ENCODE measurements around the gene ARMC2.

Gene ARMC2

GRCh38 chr6:108983151-108983550, 134.9 kb downstream of the ARMC2 start:
- H3K4me3 ChIP-seq (ENCODE audit: low read depth, low read length), result no peak overlapping the region
- DNase-seq (ENCODE audit: low read depth), result no peak
- TF ChIP-seq, protein P1, sequence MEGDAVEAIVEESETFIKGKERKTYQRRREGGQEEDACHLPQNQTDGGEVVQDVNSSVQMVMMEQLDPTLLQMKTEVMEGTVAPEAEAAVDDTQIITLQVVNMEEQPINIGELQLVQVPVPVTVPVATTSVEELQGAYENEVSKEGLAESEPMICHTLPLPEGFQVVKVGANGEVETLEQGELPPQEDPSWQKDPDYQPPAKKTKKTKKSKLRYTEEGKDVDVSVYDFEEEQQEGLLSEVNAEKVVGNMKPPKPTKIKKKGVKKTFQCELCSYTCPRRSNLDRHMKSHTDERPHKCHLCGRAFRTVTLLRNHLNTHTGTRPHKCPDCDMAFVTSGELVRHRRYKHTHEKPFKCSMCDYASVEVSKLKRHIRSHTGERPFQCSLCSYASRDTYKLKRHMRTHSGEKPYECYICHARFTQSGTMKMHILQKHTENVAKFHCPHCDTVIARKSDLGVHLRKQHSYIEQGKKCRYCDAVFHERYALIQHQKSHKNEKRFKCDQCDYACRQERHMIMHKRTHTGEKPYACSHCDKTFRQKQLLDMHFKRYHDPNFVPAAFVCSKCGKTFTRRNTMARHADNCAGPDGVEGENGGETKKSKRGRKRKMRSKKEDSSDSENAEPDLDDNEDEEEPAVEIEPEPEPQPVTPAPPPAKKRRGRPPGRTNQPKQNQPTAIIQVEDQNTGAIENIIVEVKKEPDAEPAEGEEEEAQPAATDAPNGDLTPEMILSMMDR (IDR thresholded peaks at IDR 0.05; ENCODE audit: low read depth, low read length, missing control alignments), result no peak

GRCh38 chr6:108985301-108985700, 137.1 kb downstream of the ARMC2 start:
- H3K4me3 ChIP-seq (ENCODE audit: low read depth, low read length), result no peak overlapping the region
- no peak for DNase-seq (ENCODE audit: low read depth)
- TF ChIP-seq, protein P1 (IDR thresholded peaks at IDR 0.05; ENCODE audit: low read depth, low read length, missing control alignments), result no peak

- H3K4me3 ChIP-seq (ENCODE audit: low read depth, low read length), result no peak overlapping the region
- no peak for DNase-seq (ENCODE audit: low read depth)
- TF ChIP-seq, protein P1 (IDR thresholded peaks at IDR 0.05; ENCODE audit: low read depth, low read length, missing control alignments), result no peak
These were observed 138.9 kb downstream of the ARMC2 start for GRCh38 chr6:108987156-108987555.

- TF ChIP-seq, protein P1 (IDR thresholded peaks at IDR 0.05; ENCODE audit: low read depth, low read length, missing control alignments), result no peak
- no peak for DNase-seq (ENCODE audit: low read depth)
These were observed 140.1 kb downstream of the ARMC2 start for GRCh38 chr6:108988296-108988695.

DNA sequence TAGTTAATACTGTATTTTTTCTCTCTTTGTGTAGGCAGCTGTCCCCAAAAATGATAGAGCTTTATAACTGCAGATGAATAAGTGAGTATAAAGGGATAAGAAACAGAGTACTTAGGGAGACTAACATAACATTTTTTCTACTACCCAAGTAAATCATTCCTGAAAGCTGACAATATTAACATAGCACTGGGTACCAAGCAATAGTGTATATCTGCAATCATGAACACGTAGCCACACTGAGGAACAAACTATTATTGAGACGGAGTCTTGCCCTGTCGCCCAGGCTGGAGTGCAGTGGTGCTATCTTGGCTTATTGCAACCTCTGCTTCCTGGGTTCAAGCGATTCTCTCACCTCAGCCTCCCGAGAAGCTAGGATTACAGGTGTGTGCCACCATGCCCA, 140.5 kb downstream of the ARMC2 start:
- TF ChIP-seq, protein P1 (IDR thresholded peaks at IDR 0.05; ENCODE audit: low read depth, low read length, missing control alignments), result no peak
- DNase-seq (ENCODE audit: low read depth), result no peak
- no peak overlapping the region for H3K4me3 ChIP-seq (ENCODE audit: low read depth, low read length)

More at GRCh38 chr6:108988296-108988695, 140.1 kb downstream of the ARMC2 start:
- no peak overlapping the region for H3K4me3 ChIP-seq (ENCODE audit: low read depth, low read length)

DNA sequence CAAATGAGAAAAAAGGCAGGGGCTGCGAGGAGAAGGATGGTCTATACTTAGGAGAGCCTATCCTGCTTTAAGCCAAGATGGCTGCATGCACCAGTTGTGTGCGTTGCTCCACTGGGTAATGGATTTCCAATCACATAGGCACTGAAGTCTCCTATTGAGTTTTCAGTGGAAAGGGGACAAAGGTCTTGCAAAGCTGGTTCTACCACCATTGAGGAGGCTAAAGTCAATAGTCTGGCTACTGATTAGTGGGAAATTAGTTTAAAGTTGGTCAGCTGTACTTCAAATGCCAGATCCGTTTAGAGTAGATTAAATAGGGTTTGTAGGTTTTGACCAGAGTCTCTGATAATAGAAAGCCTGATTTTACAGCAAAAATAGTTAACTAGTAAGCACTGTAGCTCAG, 141.5 kb downstream of the ARMC2 start:
- no peak for DNase-seq (ENCODE audit: low read depth)
- H3K4me3 ChIP-seq (ENCODE audit: low read depth, low read length), result no peak overlapping the region
- TF ChIP-seq, protein P1 (IDR thresholded peaks at IDR 0.05; ENCODE audit: low read depth, low read length, missing control alignments), result no peak

DNA sequence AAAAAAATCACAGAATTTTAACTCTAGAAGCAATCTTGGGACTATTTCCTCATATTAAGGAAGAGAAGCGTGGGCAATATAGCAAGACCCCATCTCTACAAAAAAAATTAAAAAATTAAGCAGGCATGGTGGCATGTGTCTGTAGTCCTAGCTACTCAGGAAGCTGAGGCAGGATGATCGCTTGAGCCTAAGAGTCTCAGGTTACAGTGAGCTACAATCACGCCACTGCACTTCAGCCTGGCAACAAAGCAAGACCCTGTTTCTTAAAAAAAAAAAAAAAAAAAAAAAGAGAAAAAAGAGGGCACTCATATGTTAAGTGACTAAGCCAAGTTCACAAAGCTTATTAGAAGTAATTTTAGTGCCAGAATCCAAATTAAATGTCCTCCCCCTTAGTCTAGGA, 145.7 kb downstream of the ARMC2 start:
- DNase-seq (ENCODE audit: low read depth), result no peak
- no peak overlapping the region for H3K4me3 ChIP-seq (ENCODE audit: low read depth, low read length)
- TF ChIP-seq, protein P1 (IDR thresholded peaks at IDR 0.05; ENCODE audit: low read depth, low read length, missing control alignments), result no peak
